GM12878 (cell line): ENCODE measurements around the gene TEDC1. TPM values are rescaled to one million over a fixed set of nuclear protein-coding genes. Genes with fewer than 3 reads are reported as not detected.

ENCODE experiments used
- ATAC-seq: fragments of 200-7000 bp; cut with Tn5 transposase; 3 replicates; pipeline ENCODE4 v1.9.1; 2020; ENCODE audit warnings: mild to moderate bottlenecking, moderate library complexity
- BruUV-seq: library from RNA; stranded (reverse); fragments of 400-500 nt; replicated peaks from 2 replicates; lab custom pipeline; 2021; lab: Mats Ljungman, UMichigan
- CTCF ChIA-PET: fragments of 300-600 bp; sonication (Branson Sonifier 250); formaldehyde crosslinking; extraction: SDS; loops from one replicate; lab custom pipeline; 2021; ENCODE audit warnings: inconsistent platforms; lab: Yijun Ruan, JAX
- POLR2A ChIA-PET: fragments of 350-600 bp; formaldehyde crosslinking; extraction: SDS; loops from one replicate; lab custom pipeline; 2021; ENCODE audit warnings: inconsistent platforms; lab: Charles Lee
- RAD21 ChIA-PET: fragments of 300-600 bp; sonication (Branson Sonifier 250); formaldehyde crosslinking; loops from one replicate; lab custom pipeline; 2023; ENCODE audit warnings: antibody characterized with exemption; ENCODE audit not compliant: unreplicated experiment; lab: Charles Lee
- SMC1A ChIA-PET: fragments of 300-600 bp; sonication (Branson Sonifier 250); formaldehyde crosslinking; loops from one replicate; lab custom pipeline; 2023; ENCODE audit not compliant: unreplicated experiment, uncharacterized antibody; lab: Charles Lee
- DNase-seq: peaks from one replicate; pipeline ENCODE4 v3.0.0-alpha.2; 2011; ENCODE audit warnings: low read depth, low spot score
- FAIRE-seq: peaks from 3 replicates; lab custom pipeline; 2011; peaks lifted over from hg19 to GRCh38; lab: Jason Lieb, UNC
- H2AFZ ChIP-seq: 2 replicates; pipeline ENCODE4 v1.6.0; 2011; ENCODE audit warnings: low read depth, low read length, control low read depth; ENCODE audit not compliant: control insufficient read depth
- H3K27ac ChIP-seq: 2 replicates; pipeline ENCODE4 v1.5.1; 2011; ENCODE audit warnings: control low read depth; ENCODE audit not compliant: control insufficient read depth, insufficient read depth
- H3K27me3 ChIP-seq, 2 experiments: replicated peaks in 1 of 2; 2 replicates each; pipeline versions ENCODE4 v1.6.0 to v1.6.1; 2011; ENCODE audit warnings: low read length in 1 of 2; ENCODE audit not compliant: control insufficient read depth in 2 of 2, insufficient read depth in 2 of 2
- H3K36me3 ChIP-seq, 2 experiments: 2 replicates each; pipeline ENCODE4 v1.5.1; 2011; ENCODE audit warnings: low read length in 1 of 2; ENCODE audit not compliant: control insufficient read depth in 2 of 2, insufficient read depth in 2 of 2
- H3K4me1 ChIP-seq: 2 replicates; pipeline ENCODE4 v1.6.1; 2011; ENCODE audit warnings: mild to moderate bottlenecking, low read length, moderate library complexity, mixed read lengths; ENCODE audit not compliant: control insufficient read depth, insufficient read depth
- H3K4me2 ChIP-seq: 2 replicates; pipeline ENCODE4 v1.6.0; 2011; ENCODE audit warnings: control low read depth; ENCODE audit not compliant: control insufficient read depth, insufficient read depth
- H3K4me3 ChIP-seq: fragments of 200-600 bp; sonication (generic); 2 replicates; pipeline ENCODE4 v1.5.1; 2016
- H3K79me2 ChIP-seq: 2 replicates; pipeline ENCODE4 v1.6.0; 2011; ENCODE audit warnings: low read length; ENCODE audit not compliant: control insufficient read depth, insufficient read depth
- H3K9ac ChIP-seq: 2 replicates; pipeline ENCODE4 v1.8.0; 2011; ENCODE audit warnings: low read length, control low read depth, mixed read lengths; ENCODE audit not compliant: control insufficient read depth, insufficient read depth
- H3K9me3 ChIP-seq: replicated peaks from 3 replicates; pipeline ENCODE4 v1.5.1; 2011; ENCODE audit warnings: mild to moderate bottlenecking, low read length; ENCODE audit not compliant: control insufficient read depth, insufficient read depth
- H4K20me1 ChIP-seq: 2 replicates; pipeline ENCODE4 v1.6.0; 2011; ENCODE audit not compliant: control insufficient read depth, insufficient read depth
- CREB1 ChIP-seq: IDR thresholded peaks from 2 replicates; pipeline ENCODE4 v1.6.1; 2012; ENCODE audit warnings: low read depth, mild to moderate bottlenecking, inconsistent platforms
- FOXK2 ChIP-seq: fragments of 450-650 bp; IDR thresholded peaks from 2 replicates; pipeline ENCODE4 v1.6.1; 2017; ENCODE audit warnings: mild to moderate bottlenecking, moderate library complexity
- NR2C1 ChIP-seq: fragments of 450-650 bp; IDR thresholded peaks from 2 replicates; pipeline ENCODE4 v1.6.1; 2017; ENCODE audit warnings: antibody characterized with exemption, mild to moderate bottlenecking, moderate library complexity
- POU2F2 ChIP-seq: IDR thresholded peaks from 3 replicates; pipeline ENCODE4 v1.6.1; 2011; ENCODE audit warnings: low read depth, mild to moderate bottlenecking, low read length, borderline replicate concordance
- SKIL ChIP-seq: fragments of 450-650 bp; IDR thresholded peaks from 2 replicates; pipeline ENCODE4 v1.6.1; 2017; ENCODE audit warnings: mild to moderate bottlenecking, low read depth, inconsistent platforms; ENCODE audit not compliant: poor library complexity, severe bottlenecking
- ZBTB40 ChIP-seq: fragments of 450-650 bp; IDR thresholded peaks from 2 replicates; pipeline ENCODE4 v1.6.1; 2016; ENCODE audit warnings: mild to moderate bottlenecking, moderate library complexity, borderline replicate concordance
- ZNF384 ChIP-seq: IDR thresholded peaks from 2 replicates; pipeline ENCODE4 v1.6.1; 2012; ENCODE audit warnings: low read depth, mild to moderate bottlenecking, low read length, improper control_type of control experiment, borderline replicate concordance
- WGBS: methylation state at CpG from one replicate; pipeline ENCODE4 v1.1.6; 2016; ENCODE audit warnings: low lambda C conversion rate; ENCODE audit not compliant: insufficient replicate concordance, insufficient coverage; ENCODE audit errors: missing lambda C conversion rate; 5-methylcytosine and 5-hydroxymethylcytosine counted together
- in situ Hi-C: fragments of 300-500 bp; cut with MboI; formaldehyde crosslinking; loops from 9 replicates; pipeline ENCODE4 v1.14.3; 2018; ENCODE audit warnings: mixed read lengths
- intact Hi-C: fragments of 100-400 bp; cut with micrococcal nuclease; formaldehyde crosslinking; loops from one replicate; pipeline ENCODE4 v1.14.2; 2022; ENCODE audit not compliant: unreplicated experiment
- polyA plus RNA-seq, 11 experiments: library from polyadenylated mRNA; depleted of rRNA in 4 of 11; unstranded in 6 of 11; stranded (reverse) in 5 of 11; fragments of >200 nt; fragmentation: Nextera tagmentation in 4 of 11; fragmentation: Illumina TruSeq in 1 of 11; extraction: Ambion mirVana in 4 of 11; extraction: Trizol in 1 of 11; gene quantifications; 1 replicate in 1 of 11; 2 replicates in 10 of 11; pipeline versions ENCODE4 v1.2.1 to v1.2.3, GENCODE V29; 2011 to 2016; ENCODE audit warnings: inconsistent platforms in 2 of 11, missing spikeins in 2 of 11, low read depth in 1 of 11
- total RNA-seq, 4 experiments: library from RNA; depleted of rRNA in 3 of 4; stranded (reverse); fragments of >200 nt in 3 of 4; fragmentation: Illumina TruSeq in 1 of 4; extraction: Trizol in 1 of 4; gene quantifications; 2 replicates each; pipeline versions ENCODE4 v1.2.1 to v1.2.3, GENCODE V29; 2013 to 2021

TEDC1 gene
- total and polyA plus RNA-seq, 10 of the 15 experiments (the other 5 are each of a cell fraction or from before 2014, with no cell fraction given) = 0.19 to 34.2 (median 14.5) TPM

GRCh38 chr14:105482486-105483110, 8.4 kb upstream of the TEDC1 start (continued):
- TF ChIP-seq ZBTB40 (no peak), ZNF384 (no peak), FOXK2 (no peak), POU2F2 (no peak)

GRCh38 chr14:105483300-105484068, 7.6 kb upstream of the TEDC1 start:
- Histone ChIP-seq H3K79me2 (peaks cover 3% of the 10 kb centered on the region), H3K27ac (no peak overlapping the region), H3K27me3 (no peaks in the 10 kb centered on the region), H3K4me3 (no peak overlapping the region), H3K4me2 (no peak overlapping the region), H3K9me3 (no peaks in the 10 kb centered on the region), H3K9ac (no peak overlapping the region), H3K36me3 (no peaks in the 10 kb centered on the region), H3K4me1 (peaks cover 32% of the 10 kb centered on the region), H2AFZ (no peak overlapping the region), H4K20me1 (no peaks in the 10 kb centered on the region)
- no peak for DNase-seq
- in situ Hi-C loops = no loop called here
- BruUV-seq = no TSS peak
- no peak for FAIRE-seq
- intact Hi-C loops = loop anchor here (10.0 kb wide), 1 partner anchor 419 kb away; the partner anchor contains the start of gene GPR132
- no peak for ATAC-seq
- TF ChIP-seq NR2C1 = no peak
- TF ChIP-seq CREB1 = no peak
- no peak for TF ChIP-seq SKIL
- ChIA-PET CTCF (interaction anchor here (0.6 to 2.9 kb wide), 2 partner anchors 45 to 124 kb away, joined by 3 to 18 read pairs; no protein-coding TSS in a partner anchor), RAD21 (no interaction called here), POLR2A (no interaction called here), SMC1A (no interaction called here)
- 53% methylated on average over 12 of the region's 18 CpGs for WGBS
